GM23248 (cell line): ENCODE data around the gene NFIX.

Source experiments
- EZH2 ChIP-seq: fragments of 200-600 bp; sonication (generic); IDR thresholded peaks from 2 replicates; pipeline ENCODE4 v1.6.1; 2018; ENCODE audit warnings: antibody characterized with exemption, mild to moderate bottlenecking; ENCODE audit not compliant: insufficient read depth, poor library complexity, severe bottlenecking
- EZH2phosphoT487 ChIP-seq: fragments of 200-600 bp; sonication (generic); IDR thresholded peaks from 2 replicates; pipeline ENCODE4 v1.6.1; 2018; ENCODE audit warnings: antibody characterized with exemption, moderate library complexity, mild to moderate bottlenecking, low read depth; ENCODE audit not compliant: insufficient read depth

GRCh38 chr19:13133241-13133870 is 138.1 kb downstream of the NFIX start:
- no peak for TF ChIP-seq EZH2phosphoT487
- no peak for TF ChIP-seq EZH2
